ENCODE data around the gene SMIM32. TPM values are rescaled to one million over a fixed set of nuclear protein-coding genes. Genes with fewer than 3 reads are reported as not detected.

The SMIM32 gene
- total RNA-seq, 1 experiment from 2014 or later, result 0.31 TPM

Other genes with a start within 250 kb of the SMIM32 start
- not detected for gene LECT2, start 238.2 kb downstream of the SMIM32 start, total RNA-seq (2021; ENCODE audit: unreplicated experiment)
- gene TGFBI, start 164.2 kb downstream of the SMIM32 start, total RNA-seq (2021; ENCODE audit: unreplicated experiment), result 314 TPM
- 61.5 TPM for gene SMAD5, start 60.3 kb downstream of the SMIM32 start, total RNA-seq (2021; ENCODE audit: unreplicated experiment)
- gene TRPC7, start 172.4 kb upstream of the SMIM32 start, total RNA-seq (2021; ENCODE audit: unreplicated experiment), result not detected

Measured in Panc1 (cell line).